HG02885 (cell line): ENCODE measurements around the gene C17orf114.

Experiments
- ATAC-seq: cut with Tn5 transposase; IDR thresholded peaks from one replicate; pipeline ENCODE4 v1.9.1; 2021; ENCODE audit warnings: mild to moderate bottlenecking; ENCODE audit not compliant: unreplicated experiment, poor library complexity

C17orf114 gene

GRCh38 chr17:4827399-4827798 is 25.3 kb upstream of the C17orf114 start:
- ATAC-seq: no peak

GRCh38 chr17:4823373-4824089 is 21.4 kb upstream of the C17orf114 start:
- ATAC-seq: no peak

- ATAC-seq: no peak
Observed at GRCh38 chr17:4822835-4823234, 20.7 kb upstream of the C17orf114 start.

GRCh38 chr17:4818276-4818675 is 16.1 kb upstream of the C17orf114 start:
- no peak for ATAC-seq

DNA sequence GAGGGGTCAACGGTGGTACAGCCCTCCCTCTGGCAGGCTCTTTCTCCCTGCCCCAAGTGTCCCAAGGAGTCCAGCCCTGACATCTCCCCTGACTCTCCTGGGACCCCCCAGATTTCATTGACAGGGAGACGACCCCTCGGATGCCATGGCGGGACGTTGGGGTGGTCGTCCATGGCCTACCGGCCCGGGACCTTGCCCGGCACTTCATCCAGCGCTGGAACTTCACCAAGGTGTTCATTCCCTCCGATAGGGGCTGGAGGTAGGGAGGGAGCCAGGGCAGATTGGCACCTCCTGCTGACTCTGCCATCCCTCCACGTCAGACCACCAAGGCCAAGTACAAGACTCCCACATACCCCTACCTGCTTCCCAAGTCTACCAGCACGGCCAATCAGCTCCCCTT is 14.7 kb upstream of the C17orf114 start:
- no peak for ATAC-seq

- no peak for ATAC-seq
Observed at GRCh38 chr17:4815043-4815675, 13.0 kb upstream of the C17orf114 start.

GRCh38 chr17:4812690-4813089 is 10.6 kb upstream of the C17orf114 start:
- ATAC-seq: no peak

DNA sequence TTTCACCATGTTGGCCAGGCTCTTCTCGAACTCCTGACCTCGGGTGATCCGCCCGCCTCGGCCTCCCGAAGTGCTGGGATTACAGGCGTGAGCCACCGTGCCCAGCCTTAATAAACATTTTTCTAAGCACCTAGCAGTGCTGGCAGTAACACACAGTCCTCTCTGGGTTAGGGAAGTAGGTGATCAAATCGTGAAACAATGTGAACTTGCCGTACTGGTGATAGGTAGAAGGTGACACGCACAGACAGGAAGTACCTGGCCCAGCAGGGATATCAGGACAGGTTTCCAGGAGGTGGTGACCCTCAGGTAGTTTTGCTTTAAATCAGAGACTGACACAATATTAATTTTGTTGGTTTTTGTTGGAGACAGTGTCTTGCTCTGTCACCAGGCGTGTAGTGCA is 9.3 kb upstream of the C17orf114 start:
- ATAC-seq: no peak

DNA sequence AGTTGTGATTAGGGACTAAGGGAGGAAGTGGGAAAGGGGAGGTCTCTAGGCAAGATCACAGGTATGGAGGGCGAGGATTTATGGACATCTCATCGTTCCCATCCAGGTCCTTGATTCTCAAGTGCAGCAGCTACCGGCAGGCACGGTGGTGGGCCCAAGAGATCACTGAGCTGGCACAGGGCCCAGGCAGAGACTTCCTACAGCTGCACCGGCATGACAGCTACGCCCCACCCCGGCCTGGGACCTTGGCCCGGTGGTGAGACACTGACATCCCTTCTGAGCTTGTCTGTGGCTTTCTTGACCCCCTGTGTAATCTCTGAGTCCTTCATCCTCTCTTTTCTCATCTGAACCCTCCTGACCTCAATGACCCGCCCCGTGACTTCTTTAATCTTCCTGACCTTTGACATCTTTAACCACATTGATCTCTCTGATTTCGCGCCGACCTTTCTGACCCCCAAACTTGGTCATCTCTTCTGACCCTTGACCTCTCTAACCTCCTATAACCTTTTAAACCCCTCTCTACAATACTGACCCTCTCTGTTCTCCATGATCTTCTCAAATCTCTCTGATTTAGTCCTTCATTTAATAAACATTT is 8.7 kb upstream of the C17orf114 start:
- no peak for ATAC-seq

DNA sequence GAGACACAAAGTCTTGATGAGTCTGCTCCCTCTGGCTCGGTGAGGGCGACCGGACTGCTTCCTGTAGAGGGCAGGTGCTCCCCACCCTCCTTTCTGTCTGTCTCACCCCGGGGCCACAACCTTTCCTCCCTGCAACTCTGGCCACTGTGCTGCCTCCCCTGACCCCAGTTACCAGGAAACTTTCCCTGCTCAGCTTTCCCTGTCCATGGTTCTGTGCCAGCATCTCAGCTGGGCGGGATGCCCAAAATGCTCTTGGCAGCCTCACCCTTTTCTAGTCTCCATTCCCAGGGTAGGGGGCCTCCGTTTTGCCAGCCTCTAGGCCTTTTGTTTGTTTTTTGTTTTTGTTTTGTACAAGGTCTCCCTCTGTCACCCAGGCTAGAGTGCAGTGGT is 6.2 kb upstream of the C17orf114 start:
- no peak for ATAC-seq

GRCh38 chr17:4807605-4808377 is 5.7 kb upstream of the C17orf114 start:
- no peak for ATAC-seq

DNA sequence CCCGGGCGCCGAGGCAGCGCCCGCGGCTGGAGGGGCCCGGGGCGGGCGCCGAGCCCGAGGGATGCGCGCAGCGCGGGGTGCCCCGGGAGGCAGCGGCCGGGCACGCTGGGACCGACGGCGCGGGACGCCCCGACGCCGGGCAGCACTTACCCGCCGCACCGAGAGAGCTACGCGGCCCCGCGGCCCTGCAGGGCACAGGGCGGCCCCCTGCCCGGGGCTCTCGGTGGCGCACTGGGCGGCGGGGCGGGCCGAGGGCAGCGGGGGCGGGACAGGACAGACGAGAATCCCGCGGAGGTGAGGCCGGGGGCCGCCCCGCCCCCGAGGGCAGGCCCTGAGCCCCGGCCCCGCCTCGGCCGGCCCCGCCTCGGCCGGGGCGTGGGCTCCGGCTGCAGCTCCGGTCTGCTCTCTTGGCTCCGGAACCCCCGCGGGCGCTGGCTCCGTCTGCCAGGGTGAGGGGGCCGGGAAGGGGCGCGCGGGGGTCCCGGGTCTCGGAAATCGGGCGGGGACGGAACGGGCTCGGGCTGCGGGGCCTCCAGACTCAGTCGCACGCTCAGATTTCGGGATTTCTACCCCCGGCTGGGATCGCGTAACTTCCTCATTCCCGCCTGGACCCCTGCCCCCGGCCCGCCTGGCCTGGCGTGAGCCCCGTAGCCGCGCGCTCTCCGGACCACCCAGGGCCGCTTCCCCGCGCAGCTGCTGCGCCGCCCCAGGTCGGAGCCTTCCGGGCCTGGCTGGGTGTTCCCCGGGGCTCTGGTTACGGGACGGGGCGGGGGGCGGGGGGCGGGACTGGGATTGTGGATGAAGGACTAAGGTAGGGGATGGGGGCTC is 4.9 kb upstream of the C17orf114 start, which contains the start of gene PLD2:
Gene PLD2, plus strand, starts transcription at position 376 of the 828 bp plus-strand sequence. CDS start 621 bp downstream, outside the sequence.
- ATAC-seq: peak; percentile 90

- ATAC-seq: no peak
Observed at GRCh38 chr17:4806456-4806776, 4.3 kb upstream of the C17orf114 start.

GRCh38 chr17:4800462-4801196 is 1.5 kb downstream of the C17orf114 start:
- no peak for ATAC-seq

DNA sequence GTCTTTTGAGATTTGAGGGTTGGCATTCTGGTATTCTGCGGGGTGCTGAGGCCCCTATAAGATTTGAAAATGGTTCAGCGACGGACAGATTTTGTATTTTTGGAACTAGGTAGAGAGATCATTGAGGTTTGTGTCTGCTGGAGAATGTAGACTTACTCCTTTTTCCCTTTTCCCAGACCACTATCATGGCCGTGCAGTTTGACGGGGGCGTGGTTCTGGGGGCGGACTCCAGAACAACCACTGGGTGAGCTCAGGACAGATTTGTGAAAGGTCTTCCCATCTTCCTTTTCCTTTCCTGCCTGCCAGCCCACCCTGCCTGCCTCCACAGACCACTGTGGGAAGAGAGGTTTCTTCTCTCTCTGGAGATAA is 5.6 kb downstream of the C17orf114 start:
- ATAC-seq: no peak

GRCh38 chr17:4795168-4795567 is 7.0 kb downstream of the C17orf114 start:
- ATAC-seq: no peak

DNA sequence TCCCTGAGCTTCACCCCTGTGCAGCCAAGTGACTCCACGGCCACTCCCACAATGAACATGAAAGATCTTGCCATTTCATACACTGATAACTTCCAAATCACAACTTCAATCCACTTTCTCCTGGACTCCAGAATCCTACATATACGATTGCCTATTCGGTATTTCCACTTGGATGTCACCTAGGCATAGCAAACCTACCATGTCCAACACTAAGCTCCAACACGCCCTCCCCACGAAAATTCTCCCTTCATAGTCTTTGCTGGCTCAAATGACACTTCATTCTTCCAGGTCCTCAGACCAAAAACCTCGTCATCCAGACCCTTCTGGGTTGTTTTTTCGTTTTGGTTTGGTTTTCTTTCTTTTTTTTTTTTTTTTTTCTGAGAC is 11.4 kb downstream of the C17orf114 start:
- ATAC-seq: no peak

- ATAC-seq: peak; percentile 95
Observed at GRCh38 chr17:4789951-4790704, 12.0 kb downstream of the C17orf114 start.

- no peak for ATAC-seq
Observed at GRCh38 chr17:4789701-4789950, 12.5 kb downstream of the C17orf114 start.
